K562 (cell line): ENCODE measurements around the gene EN1. TPM values are rescaled to one million over a fixed set of nuclear protein-coding genes. Genes with fewer than 3 reads are reported as not detected.
A peak's percentile ranks its signal among the peaks of the same experiment; 100 is the strongest.

Experiments
- ATAC-seq: fragments of 200-7000 bp; cut with Tn5 transposase; 3 replicates; pipeline ENCODE4 v1.9.1; 2020; ENCODE audit warnings: moderate library complexity
- BruUV-seq: library from RNA; stranded (reverse); fragments of 400-500 nt; replicated peaks from 2 replicates; lab custom pipeline; 2021; lab: Mats Ljungman, UMichigan
- CTCF ChIA-PET: fragments of 300-600 bp; formaldehyde crosslinking; extraction: SDS; loops from one replicate; lab custom pipeline; 2021; ENCODE audit warnings: low intra/inter-chr PET ratio; lab: Yijun Ruan, JAX
- POLR2A ChIA-PET: fragments of 300-600, 350-650 bp; sonication (Branson Sonifier 250); formaldehyde crosslinking; extraction: SDS; loops from one replicate; lab custom pipeline; 2021; ENCODE audit warnings: antibody characterized with exemption, inconsistent platforms; lab: Yijun Ruan, JAX
- DNase-seq, 4 experiments: peaks; one replicate each; pipeline versions ENCODE4 v3.0.0 to v3.0.0-alpha.2; 2011 to 2018; ENCODE audit warnings: low spot score in 3 of 4, mixed read lengths in 3 of 4; ENCODE audit errors: extremely low read depth in 1 of 4
- FAIRE-seq: peaks from 2 replicates; lab custom pipeline; 2011; peaks lifted over from hg19 to GRCh38; lab: Jason Lieb, UNC
- H2AFZ ChIP-seq: 2 replicates; pipeline ENCODE4 v1.6.0; 2011; ENCODE audit warnings: low read depth, low read length, control low read depth, inconsistent platforms
- H3K27ac ChIP-seq: fragments of 200-600 bp; 3 replicates; pipeline ENCODE4 v1.8.0; 2011; ENCODE audit warnings: low read depth, mild to moderate bottlenecking, control low read depth, inconsistent platforms, low read length, moderate library complexity, mixed read lengths; ENCODE audit errors: extremely low read depth
- H3K27me3 ChIP-seq, 2 experiments: fragments of 300-600 bp in 1 of 2; 2 replicates in 1 of 2; 3 replicates in 1 of 2; pipeline versions ENCODE4 v1.6.0 to v1.8.0; 2011; ENCODE audit warnings: inconsistent platforms in 2 of 2, low read length in 2 of 2, mild to moderate bottlenecking in 1 of 2, mixed read lengths in 1 of 2, moderate library complexity in 1 of 2; ENCODE audit not compliant: control insufficient read depth in 2 of 2, insufficient read depth in 2 of 2
- H3K36me3 ChIP-seq: fragments of 300-600 bp; 3 replicates; pipeline ENCODE4 v1.8.0; 2011; ENCODE audit warnings: mild to moderate bottlenecking, low read length, inconsistent platforms; ENCODE audit not compliant: control insufficient read depth, insufficient read depth
- H3K4me1 ChIP-seq, 2 experiments: fragments of 200-600 bp in 1 of 2; replicated peaks in 1 of 2; 2 replicates in 1 of 2; 3 replicates in 1 of 2; pipeline versions ENCODE4 v1.5.1 to v1.8.0; 2011; ENCODE audit warnings: inconsistent platforms in 2 of 2, low read length in 2 of 2, mild to moderate bottlenecking in 1 of 2, mixed read lengths in 1 of 2, moderate library complexity in 1 of 2; ENCODE audit not compliant: control insufficient read depth in 2 of 2, insufficient read depth in 2 of 2
- H3K4me2 ChIP-seq: 2 replicates; pipeline ENCODE4 v1.6.1; 2011; ENCODE audit warnings: low read length, control low read depth, inconsistent platforms, mixed read lengths; ENCODE audit not compliant: insufficient read depth
- H3K4me3 ChIP-seq: fragments of 200-600 bp; sonication (generic), shearing (Covaris generic); 2 replicates; pipeline ENCODE4 v1.5.1; 2016; ENCODE audit warnings: control low read depth, inconsistent platforms
- H3K79me2 ChIP-seq: fragments of 200-600 bp; 3 replicates; pipeline ENCODE4 v1.8.0; 2011; ENCODE audit warnings: low read length, inconsistent platforms; ENCODE audit not compliant: control insufficient read depth, insufficient read depth
- H3K9ac ChIP-seq, 2 experiments: 2 replicates each; pipeline versions ENCODE4 v1.6.0 to v1.6.1; 2011; ENCODE audit warnings: low read depth in 2 of 2, low read length in 2 of 2, control low read depth in 1 of 2, inconsistent platforms in 1 of 2, mild to moderate bottlenecking in 1 of 2, mixed read lengths in 1 of 2; ENCODE audit not compliant: insufficient read depth in 1 of 2
- H3K9me1 ChIP-seq: one replicate; pipeline ENCODE4 v1.6.0; 2011; ENCODE audit warnings: inconsistent platforms, mild to moderate bottlenecking, low read length, moderate library complexity; ENCODE audit not compliant: control insufficient read depth, insufficient read depth
- H3K9me3 ChIP-seq: replicated peaks from 2 replicates; pipeline ENCODE4 v1.5.1; 2011; ENCODE audit warnings: low read depth, low read length, inconsistent platforms; ENCODE audit not compliant: control insufficient read depth, insufficient read depth
- H4K20me1 ChIP-seq: replicated peaks from 2 replicates; pipeline ENCODE4 v1.6.1; 2011; ENCODE audit warnings: low read length, inconsistent platforms, mixed read lengths; ENCODE audit not compliant: control insufficient read depth, insufficient read depth
- ARID4B ChIP-seq: sonication (generic); formaldehyde crosslinking; IDR thresholded peaks from 2 replicates; pipeline ENCODE4 v1.8.0; 2022; ENCODE audit warnings: mild to moderate bottlenecking, missing genetic modification reagents
- GATAD2A ChIP-seq: fragments of 450-650 bp; IDR thresholded peaks from 2 replicates; pipeline ENCODE4 v1.6.1; 2017
- HNRNPLL ChIP-seq: fragments of 200-400 bp; formaldehyde crosslinking; IDR thresholded peaks from 2 replicates; pipeline ENCODE4 v1.6.1; 2017; ENCODE audit warnings: low read length, low read depth, mild to moderate bottlenecking; ENCODE audit not compliant: poor library complexity, severe bottlenecking
- PML ChIP-seq: IDR thresholded peaks from 2 replicates; pipeline ENCODE4 v1.6.1; 2012; ENCODE audit warnings: low read length, inconsistent platforms
- RAD21 ChIP-seq, 2 experiments: fragments of 250-450 bp in 1 of 2; fragments of 450-650 bp in 1 of 2; sonication (Bioruptor Pico) in 1 of 2; formaldehyde crosslinking in 1 of 2; IDR thresholded peaks in 1 of 2; conservative IDR thresholded peaks in 1 of 2; 2 replicates each; pipeline versions ENCODE4 v1.4.0 to v1.8.0; 2020 to 2022; ENCODE audit warnings: mild to moderate bottlenecking in 2 of 2, moderate library complexity in 1 of 2
- RUNX1 ChIP-seq: sonication (generic); IDR thresholded peaks from 2 replicates; pipeline ENCODE4 v1.6.1; 2016; ENCODE audit warnings: antibody characterized with exemption, low read depth
- SAFB2 ChIP-seq: fragments of 200-400 bp; formaldehyde crosslinking; IDR thresholded peaks from 2 replicates; pipeline ENCODE4 v1.6.1; 2018; ENCODE audit warnings: borderline replicate concordance, low read length, low read depth, moderate library complexity; ENCODE audit not compliant: severe bottlenecking
- WGBS: fragments of 100-300 bp; shearing (Covaris generic); methylation state at CpG from one replicate; pipeline ENCODE4 v1.1.6; 2016; ENCODE audit warnings: low coverage, mixed read lengths; ENCODE audit not compliant: insufficient coverage; ENCODE audit errors: missing lambda C conversion rate; 5-methylcytosine and 5-hydroxymethylcytosine counted together
- in situ Hi-C: fragments of 300-500 bp; cut with MboI; formaldehyde crosslinking; loops from 4 replicates; pipeline ENCODE4 v1.15.0; 2018; ENCODE audit warnings: inconsistent platforms, mixed read lengths
- intact Hi-C: fragments of 100-400 bp; cut with micrococcal nuclease; formaldehyde crosslinking; loops from 2 replicates; pipeline ENCODE4 v1.14.2; 2022
- polyA plus RNA-seq, 8 experiments: library from polyadenylated mRNA; depleted of rRNA in 4 of 8; stranded (reverse) in 5 of 8; unstranded in 3 of 8; fragments of >200 nt; fragmentation: Nextera tagmentation in 2 of 8; fragmentation: Illumina TruSeq in 1 of 8; extraction: Ambion mirVana in 2 of 8; extraction: Trizol in 1 of 8; gene quantifications; 2 replicates each; pipeline versions ENCODE4 v1.2.1 to v1.2.3, GENCODE V29; 2011 to 2014; ENCODE audit warnings: inconsistent platforms in 1 of 8, missing spikeins in 1 of 8
- total RNA-seq, 7 experiments: library from RNA; depleted of rRNA in 6 of 7; stranded (reverse); fragments of >200 nt in 6 of 7; fragmentation: Illumina TruSeq in 2 of 7; extraction: Trizol in 2 of 7; gene quantifications; 2 replicates each; pipeline versions ENCODE4 v1.2.1 to v1.2.3, GENCODE V29; 2011 to 2021; ENCODE audit warnings: low replicate concordance in 1 of 7

EN1 gene
- total and polyA plus RNA-seq, 9 of the 15 experiments (the other 6 are each of a cell fraction or from before 2014, with no cell fraction given): 0.06 to 2.0 (median 0.51) TPM

GRCh38 chr2:118846953-118847761 is at the start of gene EN1 (continued):
- TF ChIP-seq ARID4B (0 out of 2 replicates have a peak, but pooled peaks have one; percentile 11), PML (peak; percentile 36; the same call in 1 of the 2 replicates)
- TF ChIP-seq, all 486 proteins: peak for 7

- H3K79me2 ChIP-seq: no peaks in the 10 kb centered on the region
- intact Hi-C loops: no loop called here
- WGBS: 7% methylated on average over 3 of the region's 3 CpGs
- no TSS peak for BruUV-seq
- no peaks in the 10 kb centered on the region for H3K36me3 ChIP-seq
- DNase-seq (no peak), FAIRE-seq (no peak), ATAC-seq (no peak)
- no peak overlapping the region for H3K4me2 ChIP-seq
- no peaks in the 10 kb centered on the region for H3K9me3 ChIP-seq
- in situ Hi-C loops: loop anchor here (25.0 kb wide), 1 partner anchor 394 kb away; no protein-coding TSS in a partner anchor
- no peak overlapping the region for H3K9ac ChIP-seq
- H3K9me1 ChIP-seq: no peaks in the 10 kb centered on the region
- POLR2A ChIA-PET: interaction anchor here (0.7 kb wide), 1 partner anchor 9 kb away, joined by 4 read pairs; no protein-coding TSS in a partner anchor
- H3K27me3 ChIP-seq: peaks cover 0 to 4% of the 10 kb centered on the region in 2 experiments; a peak in 1 of 5 replicates
- H2AFZ ChIP-seq: no peak overlapping the region
- H4K20me1 ChIP-seq: no peaks in the 10 kb centered on the region
- H3K27ac ChIP-seq: no peak overlapping the region
- CTCF ChIA-PET: no interaction called here
- no peaks in the 10 kb centered on the region for H3K4me1 ChIP-seq
- H3K4me3 ChIP-seq: no peak overlapping the region
- no peak for TF ChIP-seq RUNX1
- TF ChIP-seq HNRNPLL: no peak
- TF ChIP-seq RAD21 (CRISPR knock-in tag; conservative IDR thresholded peaks at IDR 0.05 in 1 of 2, IDR thresholded peaks at IDR 0.05 in 1 of 2): no peak
- TF ChIP-seq SAFB2: no peak
- TF ChIP-seq GATAD2A: no peak
These were observed 45.7 kb upstream of the EN1 start for GRCh38 chr2:118893100-118893499.
